ENCODE results near the gene SHLD2. TPM values are rescaled to one million over a fixed set of nuclear protein-coding genes. Genes with fewer than 3 reads are reported as not detected.
"Not testable (repeated sequence)": the region's sequence is repeated elsewhere in the genome, so short reads cannot be mapped to it uniquely, and the experiment has no call there.

SHLD2 gene
- total and polyA plus RNA-seq, 10 donors: 10.8 to 38.5 (median 24.4) TPM

DNA sequence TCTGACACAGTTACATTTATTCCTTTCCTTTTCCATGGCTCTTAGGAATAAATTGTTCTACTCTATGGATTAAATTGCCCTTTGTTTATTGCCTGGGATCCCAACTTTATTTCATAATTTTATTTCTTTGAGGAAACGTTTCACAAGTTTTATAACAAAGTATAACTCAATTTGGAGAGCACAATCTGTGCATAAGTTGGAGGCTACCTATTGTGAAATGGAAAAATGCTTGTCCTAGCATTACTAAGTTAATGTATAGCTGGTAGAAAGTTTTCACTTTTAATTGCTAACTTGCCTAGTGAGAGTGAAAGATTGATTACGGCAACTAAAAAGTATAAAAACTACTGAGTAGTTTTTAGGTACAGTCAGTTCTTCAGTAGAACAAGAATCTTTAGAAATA is 32.0 kb downstream of the SHLD2 start:
- H3K9me3 ChIP-seq; H3K27me3 ChIP-seq (replicated peaks in 1 of 7); H3K4me1 ChIP-seq; H3K4me3 ChIP-seq; H3K27ac ChIP-seq; intact Hi-C loops (cut with DNase I; ENCODE audit: low total_unique reads); H3K36me3 ChIP-seq; DNase-seq: not testable (repeated sequence)
- 91 to 100% (median 100%) methylated on average over 1 to 2 of the region's 2 CpGs for WGBS, 5 donors

DNA sequence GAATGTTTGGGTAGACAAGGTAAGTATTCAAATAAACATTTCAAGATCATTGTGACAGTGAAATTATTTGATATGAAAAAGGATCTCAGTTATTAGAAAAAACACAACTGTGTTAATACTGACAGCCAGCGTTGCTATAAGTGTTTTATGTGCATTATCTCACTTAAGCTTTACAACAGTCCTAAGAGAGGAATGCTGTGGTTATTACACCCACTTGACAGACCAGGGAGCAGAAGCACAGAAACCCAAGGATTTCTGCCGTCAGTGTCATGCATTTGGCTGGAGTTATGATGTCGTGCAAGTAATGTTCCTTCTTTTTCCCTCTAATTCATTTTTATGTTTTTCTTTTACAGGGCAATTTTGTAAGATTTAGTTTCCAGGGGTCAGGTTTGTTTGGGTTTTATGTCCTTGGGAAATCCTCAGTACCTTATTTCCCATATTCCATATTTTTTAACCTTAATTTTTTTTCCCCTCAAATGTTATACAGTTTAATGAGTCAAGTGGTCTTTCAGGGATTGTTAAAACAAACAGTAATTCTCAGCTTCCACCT is 32.7 kb downstream of the SHLD2 start:
- 89 to 96% (median 90%) methylated on average over 2 to 3 of the region's 3 CpGs for WGBS, 5 donors
- H3K4me3 ChIP-seq; intact Hi-C loops (cut with DNase I; ENCODE audit: low total_unique reads); H3K36me3 ChIP-seq; H3K27me3 ChIP-seq (replicated peaks in 1 of 7); H3K9me3 ChIP-seq; H3K4me1 ChIP-seq; DNase-seq; H3K27ac ChIP-seq: not testable (repeated sequence)

DNA sequence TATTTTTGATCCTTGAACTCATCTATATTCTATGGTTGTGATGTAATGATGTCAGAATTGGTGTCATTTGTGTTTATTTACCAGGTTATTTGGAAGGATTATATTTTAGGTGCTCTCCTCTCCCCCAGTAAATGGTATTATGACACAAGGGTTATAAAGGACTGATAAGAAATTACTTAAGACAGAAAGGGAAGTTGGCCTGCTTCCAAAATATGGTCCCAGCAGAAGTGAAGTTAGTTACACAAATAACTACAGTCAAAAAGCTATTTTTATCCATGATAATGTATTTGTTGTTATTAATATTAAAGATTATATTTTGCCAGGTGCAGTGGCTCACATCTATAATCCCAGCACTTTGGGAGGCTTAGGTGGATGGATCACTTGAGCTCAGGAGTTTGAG is 37.2 kb downstream of the SHLD2 start:
- Histone ChIP-seq H3K4me1 (peaks cover 0 to 10% (median 0%) of the 10 kb centered on the region in 6 donors), H3K36me3 (peaks cover 0 to 19% (median 0%) of the 10 kb centered on the region in 6 donors), H3K9me3 (peaks cover 0 to 13% (median 10%) of the 10 kb centered on the region in 8 donors)
- H3K27me3 ChIP-seq (replicated peaks in 1 of 7); H3K27ac ChIP-seq; H3K4me3 ChIP-seq; intact Hi-C loops (cut with DNase I; ENCODE audit: low total_unique reads); DNase-seq: not testable (repeated sequence)

DNA sequence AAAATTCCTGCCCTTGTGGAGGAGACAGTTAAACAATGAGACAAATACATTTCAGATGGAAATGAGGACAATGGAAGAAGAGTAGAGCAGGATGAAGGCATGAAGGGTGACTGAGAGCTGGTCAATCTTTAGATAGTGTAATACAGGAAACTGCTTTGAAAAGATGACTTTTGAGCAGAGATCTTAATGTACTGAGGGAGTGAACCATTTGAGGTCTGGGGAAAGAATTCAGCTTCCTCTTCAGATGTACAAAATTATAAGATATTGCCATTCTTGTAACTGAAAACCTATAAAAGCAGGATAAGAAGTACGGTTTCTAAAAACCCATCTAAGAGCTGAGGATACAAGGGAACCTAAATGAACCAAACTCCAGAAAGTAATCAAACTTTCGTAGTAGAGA is 38.9 kb downstream of the SHLD2 start:
- H3K4me3 ChIP-seq; H3K27me3 ChIP-seq (replicated peaks in 1 of 7); H3K27ac ChIP-seq; intact Hi-C loops (cut with DNase I; ENCODE audit: low total_unique reads); DNase-seq: not testable (repeated sequence)
- peaks cover 0 to 10% (median 0%) of the 10 kb centered on the region in 6 donors for H3K4me1 ChIP-seq
- H3K9me3 ChIP-seq: peaks cover 0 to 21% (median 16%) of the 10 kb centered on the region in 8 donors
- 70 to 89% (median 76%) methylated on average over 2 of the region's 2 CpGs for WGBS, 5 donors
- H3K36me3 ChIP-seq: peaks cover 0 to 26% (median 4%) of the 10 kb centered on the region in 6 donors

DNA sequence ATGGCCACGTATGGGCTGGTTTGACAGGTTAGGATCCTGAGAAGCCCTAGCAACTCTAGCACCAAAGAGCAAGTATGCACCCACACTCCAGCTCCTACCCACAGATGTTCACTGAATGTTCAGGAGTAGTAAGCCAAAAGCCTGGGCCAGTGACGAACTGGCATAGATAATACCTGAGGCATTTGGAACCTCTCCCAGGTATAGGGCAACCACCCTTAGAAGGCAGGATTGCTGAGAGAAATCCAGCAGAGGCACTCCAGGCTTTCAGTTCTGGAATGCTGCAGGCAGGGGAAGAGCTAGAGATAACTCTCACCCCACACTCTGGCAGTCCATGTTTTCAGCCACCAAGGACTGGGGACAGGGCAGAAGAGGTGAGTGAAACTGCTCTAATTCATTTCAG is 39.4 kb downstream of the SHLD2 start:
- DNase-seq; H3K27ac ChIP-seq; H3K4me3 ChIP-seq; intact Hi-C loops (cut with DNase I; ENCODE audit: low total_unique reads); H3K27me3 ChIP-seq (replicated peaks in 1 of 7): not testable (repeated sequence)
- peaks cover 0 to 23% (median 16%) of the 10 kb centered on the region in 8 donors for H3K9me3 ChIP-seq
- H3K4me1 ChIP-seq: peaks cover 0 to 10% (median 0%) of the 10 kb centered on the region in 6 donors
- peaks cover 0 to 26% (median 4%) of the 10 kb centered on the region in 6 donors for H3K36me3 ChIP-seq
- WGBS, 5 donors: 83 to 98% (median 91%) methylated on average over 2 of the region's 2 CpGs

DNA sequence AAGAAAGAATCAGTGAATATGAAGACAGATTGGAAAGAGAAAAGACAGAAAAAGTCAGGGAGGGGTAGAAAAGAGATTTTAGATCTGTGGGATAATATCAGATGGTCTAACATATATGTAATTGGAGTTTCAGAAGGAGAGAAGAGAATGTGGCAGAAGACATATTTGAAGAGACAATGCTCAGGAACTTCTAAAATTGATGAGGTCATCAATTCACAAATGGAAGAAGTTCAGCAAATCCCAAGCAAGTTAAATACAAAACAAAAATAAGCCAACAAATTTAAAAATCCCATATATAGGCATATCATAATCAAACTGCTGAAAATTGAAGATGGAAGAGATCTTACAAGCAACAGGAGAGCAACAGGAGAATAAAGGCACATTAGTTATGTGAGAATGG is 42.5 kb downstream of the SHLD2 start:
- intact Hi-C loops (cut with DNase I; ENCODE audit: low total_unique reads); H3K27ac ChIP-seq; H3K4me1 ChIP-seq; DNase-seq; H3K27me3 ChIP-seq (replicated peaks in 1 of 7); H3K4me3 ChIP-seq: not testable (repeated sequence)
- H3K36me3 ChIP-seq: peaks cover 0 to 19% (median 4%) of the 10 kb centered on the region in 6 donors
- peaks cover 0 to 29% (median 16%) of the 10 kb centered on the region in 8 donors for H3K9me3 ChIP-seq

DNA sequence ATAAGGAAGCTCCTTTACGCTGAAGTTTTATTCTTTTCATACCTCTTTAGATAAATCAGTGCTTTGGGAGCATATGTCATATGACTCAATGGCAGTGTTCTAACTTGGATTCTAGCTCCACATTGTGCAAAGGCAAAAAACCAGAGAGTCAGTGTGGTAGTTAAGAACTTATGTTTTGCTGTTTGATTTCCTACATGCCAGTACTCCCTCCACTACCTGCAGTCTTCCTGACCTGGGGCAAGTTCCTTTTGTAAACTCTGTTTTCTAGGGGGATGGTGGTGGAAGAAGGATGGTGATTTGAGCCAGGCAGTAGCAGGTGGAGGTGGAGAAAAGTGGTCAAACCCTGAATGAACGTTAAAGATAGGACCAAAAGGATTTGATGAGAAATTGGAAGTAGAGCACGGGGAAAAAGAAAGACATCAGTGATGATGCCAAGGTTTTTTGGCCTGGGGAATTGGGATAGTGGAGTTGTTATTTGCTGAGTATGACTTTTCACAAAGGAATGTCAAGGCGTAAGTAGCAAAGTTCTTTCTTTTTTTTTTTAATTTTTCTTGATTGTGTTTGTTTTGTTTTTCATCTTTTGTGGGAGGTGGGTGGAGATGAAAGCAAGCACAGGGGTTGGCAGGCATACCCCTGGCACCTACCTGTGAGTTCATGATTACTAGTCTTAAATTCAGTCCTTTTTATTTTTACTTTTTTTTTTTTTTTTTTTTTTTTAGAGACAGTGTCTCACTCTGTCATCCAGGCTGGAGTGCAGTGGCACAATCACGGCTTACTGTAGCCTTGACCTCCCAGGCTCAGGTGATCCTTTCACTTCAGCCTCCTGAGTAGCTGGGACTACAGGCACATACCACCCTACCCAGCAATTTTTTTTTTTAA is 47.5 kb downstream of the SHLD2 start:
- H3K9me3 ChIP-seq: peaks cover 0 to 14% (median 3%) of the 10 kb centered on the region in 8 donors
- DNase-seq; H3K27me3 ChIP-seq (replicated peaks in 1 of 7); intact Hi-C loops (cut with DNase I; ENCODE audit: low total_unique reads); H3K4me1 ChIP-seq; H3K36me3 ChIP-seq; H3K4me3 ChIP-seq; H3K27ac ChIP-seq: not testable (repeated sequence)
- WGBS, 5 donors: 76 to 95% (median 86%) methylated on average over 4 to 5 of the region's 5 CpGs

GRCh38 chr10:87143109-87143418 is 48.1 kb downstream of the SHLD2 start:
- H3K4me3 ChIP-seq; intact Hi-C loops (cut with DNase I; ENCODE audit: low total_unique reads): not testable (repeated sequence)

DNA sequence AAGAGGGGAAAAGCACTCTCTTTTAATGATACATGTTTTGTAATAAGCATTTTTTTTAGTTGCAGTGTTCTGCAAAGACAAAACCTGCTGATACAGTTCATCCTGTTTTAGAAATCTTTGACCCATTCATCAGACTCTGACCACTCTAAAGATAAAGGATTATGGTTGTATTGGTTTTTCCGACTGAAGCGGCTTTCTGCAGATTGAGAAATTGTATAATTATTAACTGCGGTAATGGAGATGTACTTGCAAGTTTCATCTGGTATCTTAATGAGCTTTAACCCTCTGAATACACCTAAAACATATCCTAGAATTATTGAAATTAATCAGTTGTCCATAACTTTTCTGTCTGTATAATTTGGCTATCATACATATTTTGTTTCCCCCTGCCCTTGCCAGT is 50.6 kb downstream of the SHLD2 start:
- H3K4me3 ChIP-seq; H3K27ac ChIP-seq; H3K36me3 ChIP-seq; H3K27me3 ChIP-seq (replicated peaks in 1 of 7); H3K4me1 ChIP-seq; intact Hi-C loops (cut with DNase I; ENCODE audit: low total_unique reads); H3K9me3 ChIP-seq; DNase-seq: not testable (repeated sequence)
- 89 to 100% (median 98%) methylated on average over 2 to 3 of the region's 3 CpGs for WGBS, 5 donors

More at GRCh38 chr10:87143109-87143418, 48.1 kb downstream of the SHLD2 start:
- H3K4me1 ChIP-seq; H3K27me3 ChIP-seq (replicated peaks in 1 of 7); H3K36me3 ChIP-seq; H3K27ac ChIP-seq; H3K9me3 ChIP-seq; DNase-seq: not testable (repeated sequence)
- WGBS, 5 donors: 91 to 98% (median 96%) methylated on average over 6 of the region's 6 CpGs
